SH-SY5Y (cell line): ENCODE measurements around the gene CHM.

Experiments
- GATA2 ChIP-seq: IDR thresholded peaks from 2 replicates; pipeline ENCODE4 v1.6.1; 2011; ENCODE audit warnings: mild to moderate bottlenecking, low read depth, low read length
- GATA3 ChIP-seq: IDR thresholded peaks from 2 replicates; pipeline ENCODE4 v1.6.1; 2011; ENCODE audit warnings: low read depth, mild to moderate bottlenecking, low read length, moderate library complexity

GRCh38 chrX:86078650-86079049 is 31.3 kb upstream of the CHM start:
- TF ChIP-seq GATA2 = no peak
- no peak for TF ChIP-seq GATA3
